ACC112 (cell line): ENCODE data around the gene TARS1.

ENCODE experiments used
- H2AFZ ChIP-seq: fragments of 200-600 bp; sonication (generic); one replicate; pipeline ENCODE4 v1.6.0; 2017; ENCODE audit warnings: antibody characterized with exemption, low read length; ENCODE audit not compliant: unreplicated experiment
- H3K27ac ChIP-seq: fragments of 200-600 bp; sonication (generic); 2 replicates; pipeline ENCODE4 v1.5.1; 2014; ENCODE audit warnings: low read depth, mild to moderate bottlenecking, antibody characterized with exemption, low read length, moderate library complexity
- H3K27me3 ChIP-seq: fragments of 200-600 bp; sonication (generic); 2 replicates; pipeline ENCODE4 v1.6.1; 2014; ENCODE audit warnings: mild to moderate bottlenecking, antibody characterized with exemption, low read length, moderate library complexity, mixed read lengths; ENCODE audit not compliant: insufficient read depth
- H3K36me3 ChIP-seq: fragments of 200-600 bp; sonication (generic); 2 replicates; pipeline ENCODE4 v1.6.1; 2016; ENCODE audit warnings: mild to moderate bottlenecking, antibody characterized with exemption, low read length, moderate library complexity, mixed read lengths; ENCODE audit not compliant: insufficient read depth
- H3K4me1 ChIP-seq: fragments of 200-600 bp; sonication (generic); one replicate; pipeline ENCODE4 v1.6.1; 2016; ENCODE audit warnings: low read length, mixed read lengths; ENCODE audit not compliant: insufficient read depth, unreplicated experiment, control insufficient read depth
- H3K4me3 ChIP-seq: fragments of 200-600 bp; sonication (generic); 2 replicates; pipeline ENCODE4 v1.5.1; 2014; ENCODE audit warnings: mild to moderate bottlenecking, low read depth, low read length
- H3K79me2 ChIP-seq: fragments of 200-600 bp; sonication (generic); one replicate; pipeline ENCODE4 v1.6.0; 2016; ENCODE audit warnings: low read length; ENCODE audit not compliant: control insufficient read depth, unreplicated experiment, insufficient read depth

The TARS1 gene

GRCh38 chr5:33487236-33487635, 46.5 kb downstream of the TARS1 start:
- no peaks in the 10 kb centered on the region for H3K79me2 ChIP-seq
- no peak overlapping the region for H2AFZ ChIP-seq
- no peaks in the 10 kb centered on the region for H3K4me1 ChIP-seq
- H3K4me3 ChIP-seq, result no peak overlapping the region
- no peaks in the 10 kb centered on the region for H3K36me3 ChIP-seq
- H3K27me3 ChIP-seq, result no peaks in the 10 kb centered on the region
- no peak overlapping the region for H3K27ac ChIP-seq

- Histone ChIP-seq H3K27ac (no peak overlapping the region), H2AFZ (no peak overlapping the region), H3K4me3 (no peak overlapping the region), H3K79me2 (no peaks in the 10 kb centered on the region), H3K27me3 (no peaks in the 10 kb centered on the region), H3K4me1 (no peaks in the 10 kb centered on the region), H3K36me3 (no peaks in the 10 kb centered on the region)
These were observed 48.0 kb downstream of the TARS1 start for GRCh38 chr5:33488558-33489355.

GRCh38 chr5:33489481-33490067, 48.8 kb downstream of the TARS1 start:
- Histone ChIP-seq H2AFZ (no peak overlapping the region), H3K27ac (no peak overlapping the region), H3K36me3 (no peaks in the 10 kb centered on the region), H3K4me1 (no peaks in the 10 kb centered on the region), H3K4me3 (no peak overlapping the region), H3K27me3 (no peaks in the 10 kb centered on the region), H3K79me2 (no peaks in the 10 kb centered on the region)

- H3K4me1 ChIP-seq, result no peaks in the 10 kb centered on the region
- H3K4me3 ChIP-seq, result no peak overlapping the region
- no peaks in the 10 kb centered on the region for H3K27me3 ChIP-seq
- H3K36me3 ChIP-seq, result no peaks in the 10 kb centered on the region
- no peak overlapping the region for H3K27ac ChIP-seq
- H2AFZ ChIP-seq, result no peak overlapping the region
- no peaks in the 10 kb centered on the region for H3K79me2 ChIP-seq
These were observed 49.4 kb downstream of the TARS1 start for GRCh38 chr5:33490071-33490665.

GRCh38 chr5:33491941-33492340, 51.2 kb downstream of the TARS1 start:
- Histone ChIP-seq H3K27me3 (no peaks in the 10 kb centered on the region), H3K36me3 (no peaks in the 10 kb centered on the region), H3K79me2 (no peaks in the 10 kb centered on the region), H2AFZ (no peak overlapping the region), H3K4me3 (no peak overlapping the region), H3K4me1 (no peaks in the 10 kb centered on the region), H3K27ac (no peak overlapping the region)

- no peaks in the 10 kb centered on the region for H3K79me2 ChIP-seq
- no peaks in the 10 kb centered on the region for H3K36me3 ChIP-seq
- no peak overlapping the region for H2AFZ ChIP-seq
- H3K27me3 ChIP-seq, result no peaks in the 10 kb centered on the region
- H3K4me1 ChIP-seq, result no peaks in the 10 kb centered on the region
- H3K4me3 ChIP-seq, result no peak overlapping the region
- no peak overlapping the region for H3K27ac ChIP-seq
These were observed 53.7 kb downstream of the TARS1 start for GRCh38 chr5:33494466-33494865.

- no peak overlapping the region for H3K4me3 ChIP-seq
- H2AFZ ChIP-seq, result no peak overlapping the region
- no peaks in the 10 kb centered on the region for H3K27me3 ChIP-seq
- no peaks in the 10 kb centered on the region for H3K36me3 ChIP-seq
- no peaks in the 10 kb centered on the region for H3K4me1 ChIP-seq
- no peaks in the 10 kb centered on the region for H3K79me2 ChIP-seq
- H3K27ac ChIP-seq, result no peak overlapping the region
These were observed 60.5 kb downstream of the TARS1 start for GRCh38 chr5:33501260-33501659.

GRCh38 chr5:33501899-33502298, 61.1 kb downstream of the TARS1 start:
- Histone ChIP-seq H3K27ac (no peak overlapping the region), H3K79me2 (no peaks in the 10 kb centered on the region), H3K4me3 (no peak overlapping the region), H3K36me3 (no peaks in the 10 kb centered on the region), H2AFZ (no peak overlapping the region), H3K4me1 (no peaks in the 10 kb centered on the region), H3K27me3 (no peaks in the 10 kb centered on the region)

GRCh38 chr5:33504570-33504969, 63.8 kb downstream of the TARS1 start:
- H2AFZ ChIP-seq, result no peak overlapping the region
- H3K4me1 ChIP-seq, result no peaks in the 10 kb centered on the region
- no peaks in the 10 kb centered on the region for H3K79me2 ChIP-seq
- no peak overlapping the region for H3K27ac ChIP-seq
- no peaks in the 10 kb centered on the region for H3K27me3 ChIP-seq
- H3K4me3 ChIP-seq, result no peak overlapping the region
- H3K36me3 ChIP-seq, result no peaks in the 10 kb centered on the region

- no peaks in the 10 kb centered on the region for H3K36me3 ChIP-seq
- no peak overlapping the region for H3K27ac ChIP-seq
- no peaks in the 10 kb centered on the region for H3K27me3 ChIP-seq
- no peaks in the 10 kb centered on the region for H3K79me2 ChIP-seq
- no peak overlapping the region for H2AFZ ChIP-seq
- H3K4me3 ChIP-seq, result no peak overlapping the region
- no peaks in the 10 kb centered on the region for H3K4me1 ChIP-seq
These were observed 66.7 kb downstream of the TARS1 start for GRCh38 chr5:33507426-33507825.

GRCh38 chr5:33509036-33509435, 68.3 kb downstream of the TARS1 start:
- H3K4me3 ChIP-seq, result no peak overlapping the region
- no peaks in the 10 kb centered on the region for H3K79me2 ChIP-seq
- no peak overlapping the region for H3K27ac ChIP-seq
- peaks cover 2% of the 10 kb centered on the region for H3K4me1 ChIP-seq
- no peaks in the 10 kb centered on the region for H3K36me3 ChIP-seq
- no peak overlapping the region for H2AFZ ChIP-seq
- H3K27me3 ChIP-seq, result no peaks in the 10 kb centered on the region
